ENCODE measurements around the gene C2CD2. TPM values are rescaled to one million over a fixed set of nuclear protein-coding genes. Genes with fewer than 3 reads are reported as not detected.
A peak's percentile ranks its signal among the peaks of the same experiment; 100 is the strongest.

C2CD2 gene
- total RNA-seq, 1 donor from 2014 or later: 24.8 TPM

DNA sequence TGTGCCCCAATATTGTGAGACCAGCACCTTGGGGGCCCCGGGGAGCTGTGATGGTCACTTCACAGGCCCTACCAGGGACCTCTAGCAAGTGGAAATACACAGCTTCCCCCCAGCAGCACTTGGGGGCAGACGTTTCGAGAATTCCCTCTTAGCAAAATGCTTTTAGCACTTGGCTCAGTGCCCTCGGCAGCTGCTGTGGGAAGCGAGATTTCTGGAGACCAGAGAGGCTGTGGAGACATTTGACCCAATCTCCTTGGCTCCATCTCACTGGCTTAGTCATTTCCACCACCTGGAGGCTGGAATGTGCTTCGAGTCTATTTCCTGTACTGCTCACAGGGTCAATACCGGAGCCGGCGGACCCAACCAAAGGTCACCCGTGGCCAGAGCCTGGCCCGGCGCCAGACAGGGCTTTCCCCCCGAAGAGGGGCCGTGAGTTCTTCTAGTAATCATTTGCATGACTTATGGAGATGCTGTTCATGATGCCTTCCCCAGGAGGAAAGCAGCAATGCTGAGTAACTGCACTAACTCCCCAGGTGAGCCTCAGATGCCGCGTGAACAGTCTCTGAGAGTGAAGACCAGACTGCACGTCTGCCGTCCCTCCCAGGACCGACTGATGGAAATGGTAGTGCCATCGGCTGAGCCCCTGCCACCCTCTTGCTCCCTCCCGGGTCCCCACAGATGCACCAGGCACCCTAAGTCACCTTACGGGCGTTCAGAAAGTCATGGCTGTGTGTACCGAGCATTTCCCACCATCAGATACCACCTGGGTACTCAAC, 4.4 kb upstream of the C2CD2 start:
- Mint-ChIP-seq H3K36me3 (ENCODE audit: insufficient read depth) (no peaks in the 10 kb centered on the region), H3K27ac (no peak overlapping the region), H3K9me3 (ENCODE audit: low read depth) (no peaks in the 10 kb centered on the region), H3K4me3 (ENCODE audit: low read depth) (no peak overlapping the region), H3K4me1 (ENCODE audit: low read depth) (no peaks in the 10 kb centered on the region), H3K27me3 (peaks cover 32% of the 10 kb centered on the region)
- TF ChIP-seq, protein P1, sequence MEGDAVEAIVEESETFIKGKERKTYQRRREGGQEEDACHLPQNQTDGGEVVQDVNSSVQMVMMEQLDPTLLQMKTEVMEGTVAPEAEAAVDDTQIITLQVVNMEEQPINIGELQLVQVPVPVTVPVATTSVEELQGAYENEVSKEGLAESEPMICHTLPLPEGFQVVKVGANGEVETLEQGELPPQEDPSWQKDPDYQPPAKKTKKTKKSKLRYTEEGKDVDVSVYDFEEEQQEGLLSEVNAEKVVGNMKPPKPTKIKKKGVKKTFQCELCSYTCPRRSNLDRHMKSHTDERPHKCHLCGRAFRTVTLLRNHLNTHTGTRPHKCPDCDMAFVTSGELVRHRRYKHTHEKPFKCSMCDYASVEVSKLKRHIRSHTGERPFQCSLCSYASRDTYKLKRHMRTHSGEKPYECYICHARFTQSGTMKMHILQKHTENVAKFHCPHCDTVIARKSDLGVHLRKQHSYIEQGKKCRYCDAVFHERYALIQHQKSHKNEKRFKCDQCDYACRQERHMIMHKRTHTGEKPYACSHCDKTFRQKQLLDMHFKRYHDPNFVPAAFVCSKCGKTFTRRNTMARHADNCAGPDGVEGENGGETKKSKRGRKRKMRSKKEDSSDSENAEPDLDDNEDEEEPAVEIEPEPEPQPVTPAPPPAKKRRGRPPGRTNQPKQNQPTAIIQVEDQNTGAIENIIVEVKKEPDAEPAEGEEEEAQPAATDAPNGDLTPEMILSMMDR (IDR thresholded peaks at IDR 0.05; ENCODE audit: unreplicated experiment): peak; percentile 35
- no peak for DNase-seq (ENCODE audit: low spot score, unreplicated experiment)

DNA sequence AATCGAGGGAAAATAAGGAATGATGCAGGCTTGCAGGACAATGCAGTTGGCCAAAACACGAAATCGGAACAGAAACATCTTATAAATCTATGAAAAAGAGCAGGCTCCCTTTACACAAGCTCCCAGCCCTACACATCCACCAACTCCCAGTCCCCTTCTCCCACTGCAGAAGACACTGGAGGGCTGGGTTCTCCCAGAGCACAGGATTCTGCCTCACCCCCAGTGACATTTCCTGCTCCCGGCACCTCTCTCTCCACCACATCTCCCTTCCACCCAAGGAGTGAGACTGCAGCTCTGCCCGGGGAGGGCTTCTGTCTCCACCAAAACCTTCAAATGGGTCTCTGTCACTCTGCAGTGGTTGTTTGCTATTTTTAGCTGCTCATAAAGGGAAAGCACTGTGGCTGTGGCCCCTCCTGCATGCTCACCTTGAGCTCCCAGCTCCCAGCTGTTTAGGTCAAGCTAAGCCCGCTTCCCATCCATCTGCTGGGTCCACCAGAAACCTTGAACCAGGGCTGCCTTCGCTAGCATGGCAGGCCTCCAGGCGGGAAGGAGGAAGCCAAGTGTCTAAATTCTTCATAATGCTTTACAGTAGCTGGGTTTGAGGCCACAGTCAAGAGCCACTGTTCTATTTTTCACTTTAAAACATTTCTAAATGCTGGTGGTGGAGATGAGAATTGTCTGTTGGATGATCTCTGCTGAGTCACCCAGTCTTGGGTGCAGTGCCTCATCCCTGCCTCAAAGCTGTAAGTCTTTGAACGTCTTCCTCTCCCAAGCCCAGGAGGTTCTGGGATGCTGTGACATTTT, 3.3 kb upstream of the C2CD2 start:
- Mint-ChIP-seq H3K27ac (no peak overlapping the region), H3K9me3 (ENCODE audit: low read depth) (no peaks in the 10 kb centered on the region), H3K4me1 (ENCODE audit: low read depth) (peaks cover 6% of the 10 kb centered on the region), H3K27me3 (peaks cover 30% of the 10 kb centered on the region), H3K36me3 (ENCODE audit: insufficient read depth) (no peaks in the 10 kb centered on the region), H3K4me3 (ENCODE audit: low read depth) (no peak overlapping the region)
- no peak for DNase-seq (ENCODE audit: low spot score, unreplicated experiment)
- TF ChIP-seq, protein P1 (IDR thresholded peaks at IDR 0.05; ENCODE audit: unreplicated experiment): no peak

DNA sequence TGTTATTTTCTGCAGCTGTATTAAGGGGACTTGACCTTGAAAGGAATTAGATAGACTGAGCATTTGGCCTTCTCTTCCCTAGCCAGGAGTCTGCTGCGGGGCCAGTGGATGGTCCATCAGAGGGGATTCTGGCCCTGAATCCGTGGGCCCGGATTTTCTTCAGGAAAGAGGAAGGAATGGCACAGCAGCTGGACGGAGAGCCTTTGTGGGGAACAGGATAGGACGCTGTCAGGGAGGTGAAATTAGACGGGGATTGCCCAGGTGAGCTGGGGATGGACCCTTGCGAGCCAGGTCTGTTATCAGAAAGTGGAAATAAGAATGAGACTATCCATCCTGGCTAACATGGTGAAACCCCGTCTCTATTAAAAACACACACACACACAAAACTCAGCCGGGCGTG, 1.7 kb upstream of the C2CD2 start:
- H3K9me3 Mint-ChIP-seq (ENCODE audit: low read depth): no peaks in the 10 kb centered on the region
- H3K4me3 Mint-ChIP-seq (ENCODE audit: low read depth): no peak overlapping the region
- H3K4me1 Mint-ChIP-seq (ENCODE audit: low read depth): peaks cover 8% of the 10 kb centered on the region
- no peak for DNase-seq (ENCODE audit: low spot score, unreplicated experiment)
- H3K36me3 Mint-ChIP-seq (ENCODE audit: insufficient read depth): peaks cover 2% of the 10 kb centered on the region
- TF ChIP-seq, protein P1 (IDR thresholded peaks at IDR 0.05; ENCODE audit: unreplicated experiment): no peak
- peaks cover 30% of the 10 kb centered on the region for H3K27me3 Mint-ChIP-seq
- H3K27ac Mint-ChIP-seq: no peak overlapping the region

DNA sequence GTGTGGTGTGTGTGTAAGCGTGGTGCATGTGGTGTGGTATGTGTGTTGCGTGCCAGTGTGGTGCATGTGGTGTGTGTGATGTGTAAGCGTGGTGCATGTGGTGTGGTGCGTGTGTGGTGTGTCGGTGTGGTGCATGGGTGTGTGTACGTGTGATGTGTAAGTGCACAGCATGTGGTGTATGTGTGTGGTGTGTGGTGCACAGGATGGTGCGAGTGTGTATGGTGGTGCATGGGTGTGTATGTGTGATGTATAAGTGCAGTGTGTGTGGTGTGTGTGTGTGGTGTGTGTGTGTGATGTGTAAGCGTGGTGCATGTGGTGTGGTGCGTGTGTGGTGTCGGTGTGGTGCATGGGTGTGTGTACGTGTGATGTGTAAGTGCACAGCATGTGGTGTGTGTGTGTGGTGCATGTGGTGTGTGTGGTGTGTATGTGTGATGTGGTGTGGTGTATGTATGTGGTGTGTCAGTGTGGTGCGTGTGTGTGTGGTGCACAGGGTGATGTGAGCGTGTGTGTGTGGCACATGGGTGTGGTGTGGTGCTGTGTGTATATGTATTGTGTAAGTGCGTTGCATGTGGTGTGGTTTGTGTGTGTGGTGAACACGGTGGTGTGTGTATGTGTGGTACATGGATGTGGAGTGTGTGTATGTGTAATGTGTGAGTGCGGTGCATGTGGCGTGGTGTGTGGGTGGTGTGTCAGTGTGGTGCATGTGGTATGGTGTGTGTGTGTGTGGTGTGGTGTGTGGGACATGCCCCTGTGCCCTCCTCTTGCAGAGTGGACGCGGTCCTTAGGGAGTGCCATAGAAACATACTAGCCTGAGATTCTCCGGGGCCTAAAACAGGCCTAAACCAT, 1.1 kb upstream of the C2CD2 start:
- peaks cover 2% of the 10 kb centered on the region for H3K36me3 Mint-ChIP-seq (ENCODE audit: insufficient read depth)
- peak overlapping the region; percentile 68 for H3K4me3 Mint-ChIP-seq (ENCODE audit: low read depth)
- no peak for DNase-seq (ENCODE audit: low spot score, unreplicated experiment)
- TF ChIP-seq, protein P1 (IDR thresholded peaks at IDR 0.05; ENCODE audit: unreplicated experiment): no peak
- no peak overlapping the region for H3K27ac Mint-ChIP-seq
- H3K9me3 Mint-ChIP-seq (ENCODE audit: low read depth): no peaks in the 10 kb centered on the region
- H3K4me1 Mint-ChIP-seq (ENCODE audit: low read depth): peaks cover 8% of the 10 kb centered on the region
- H3K27me3 Mint-ChIP-seq: peaks cover 28% of the 10 kb centered on the region
